SK-N-SH (cell line): ENCODE data around the gene SPATA25. TPM values are rescaled to one million over a fixed set of nuclear protein-coding genes. Genes with fewer than 3 reads are reported as not detected.

Experiments used
- CTCF ChIA-PET: fragments of 300-600, 350-600 bp; formaldehyde crosslinking; extraction: SDS; loops from one replicate; lab custom pipeline; 2021; lab: Yijun Ruan, JAX
- POLR2A ChIA-PET: fragments of 350-600 bp; sonication (Branson Sonifier 250); formaldehyde crosslinking; extraction: SDS; loops from one replicate; lab custom pipeline; 2020; ENCODE audit warnings: antibody characterized with exemption, inconsistent platforms; lab: Yijun Ruan, JAX
- DNase-seq: peaks from one replicate; pipeline ENCODE4 v3.0.0; 2012
- H2AFZ ChIP-seq: fragments of 200-600 bp; sonication (generic); 2 replicates; pipeline ENCODE4 v1.8.1; 2016; ENCODE audit warnings: antibody characterized with exemption, mild to moderate bottlenecking, low read depth
- H3F3A ChIP-seq: fragments of 200-600 bp; sonication (generic); replicated peaks from 2 replicates; pipeline ENCODE3; 2016; ENCODE audit warnings: antibody characterized with exemption, mild to moderate bottlenecking; ENCODE audit not compliant: insufficient read depth
- H3K27ac ChIP-seq, 2 experiments: fragments of 200-500 bp in 1 of 2; fragments of 200-600 bp in 1 of 2; sonication (Bioruptor generic) in 1 of 2; sonication (generic), shearing (Covaris generic) in 1 of 2; 2 replicates each; pipeline versions ENCODE4 v1.5.1 to v1.6.1; 2014 to 2016; ENCODE audit warnings: low read depth in 2 of 2, inconsistent platforms in 1 of 2, low read length in 1 of 2, mild to moderate bottlenecking in 1 of 2, mixed read lengths in 1 of 2
- H3K27me3 ChIP-seq: fragments of 200-600 bp; sonication (generic), shearing (Covaris generic); 2 replicates; pipeline ENCODE4 v1.6.1; 2016; ENCODE audit warnings: mixed run types; ENCODE audit not compliant: insufficient read depth
- H3K36me3 ChIP-seq, 2 experiments: fragments of 200-500 bp in 1 of 2; fragments of 200-600 bp in 1 of 2; sonication (Bioruptor generic) in 1 of 2; sonication (generic) in 1 of 2; replicated peaks in 1 of 2; 2 replicates each; pipeline versions ENCODE3 to v1.5.1; 2014 to 2016; ENCODE audit warnings: low read length in 1 of 2, mild to moderate bottlenecking in 1 of 2; ENCODE audit not compliant: insufficient read depth in 2 of 2, control insufficient read depth in 1 of 2
- H3K4me1 ChIP-seq, 2 experiments: fragments of 200-500 bp in 1 of 2; fragments of 200-600 bp in 1 of 2; sonication (Bioruptor generic) in 1 of 2; sonication (generic), shearing (Covaris generic) in 1 of 2; 2 replicates each; pipeline versions ENCODE4 v1.5.1 to v1.6.1; 2014 to 2016; ENCODE audit warnings: low read depth in 1 of 2, low read length in 1 of 2, mixed run types in 1 of 2; ENCODE audit not compliant: insufficient read depth in 2 of 2, control insufficient read depth in 1 of 2
- H3K4me2 ChIP-seq: fragments of 200-600 bp; sonication (generic), shearing (Covaris generic); 2 replicates; pipeline ENCODE4 v1.6.1; 2017; ENCODE audit warnings: mixed run types
- H3K4me3 ChIP-seq, 2 experiments: fragments of 200-500 bp in 1 of 2; fragments of 200-600 bp in 1 of 2; sonication (Bioruptor generic) in 1 of 2; sonication (generic), shearing (Covaris generic) in 1 of 2; 2 replicates each; pipeline versions ENCODE4 v1.5.1 to v1.8.1; 2014 to 2016; ENCODE audit warnings: low read depth in 2 of 2, inconsistent platforms in 1 of 2, low read length in 1 of 2, mild to moderate bottlenecking in 1 of 2, mixed read lengths in 1 of 2, moderate library complexity in 1 of 2
- H3K79me2 ChIP-seq: fragments of 200-600 bp; sonication (generic); 2 replicates; pipeline ENCODE4 v1.8.1; 2017; ENCODE audit warnings: mild to moderate bottlenecking; ENCODE audit not compliant: insufficient read depth
- H3K9ac ChIP-seq: fragments of 200-600 bp; sonication (generic); 2 replicates; pipeline ENCODE4 v1.6.1; 2017; ENCODE audit warnings: mixed run types
- H3K9me2 ChIP-seq: fragments of 200-600 bp; sonication (generic); 2 replicates; pipeline ENCODE4 v1.6.1; 2017; ENCODE audit warnings: mixed run types
- H3K9me3 ChIP-seq: fragments of 200-600 bp; sonication (generic); 2 replicates; pipeline ENCODE4 v1.6.1; 2017; ENCODE audit warnings: mixed run types, mild to moderate bottlenecking, moderate library complexity
- H4K20me1 ChIP-seq: fragments of 200-600 bp; sonication (generic); 2 replicates; pipeline ENCODE4 v1.6.1; 2017; ENCODE audit warnings: mild to moderate bottlenecking, mixed run types; ENCODE audit not compliant: insufficient read depth
- CTCF ChIP-seq: fragments of 200-600 bp; sonication (generic); IDR thresholded peaks from 2 replicates; pipeline ENCODE4 v1.6.1; 2017; ENCODE audit warnings: antibody characterized with exemption, mild to moderate bottlenecking, moderate library complexity
- FOXJ3 ChIP-seq: sonication (generic); formaldehyde crosslinking; IDR thresholded peaks from 2 replicates; pipeline ENCODE4 v1.5.1; 2020; ENCODE audit warnings: mild to moderate bottlenecking, missing genetic modification reagents
- MEF2A ChIP-seq: IDR thresholded peaks from 2 replicates; pipeline ENCODE4 v1.4.0; 2012; ENCODE audit warnings: low read depth, borderline replicate concordance
- RAD21 ChIP-seq: IDR thresholded peaks from 2 replicates; pipeline ENCODE4 v1.6.1; 2012; ENCODE audit warnings: mild to moderate bottlenecking, low read length
- RCOR1 ChIP-seq: fragments of 150-350 bp; IDR thresholded peaks from 2 replicates; pipeline ENCODE4 v1.6.1; 2017; ENCODE audit warnings: antibody characterized with exemption, low read length
- REST ChIP-seq: IDR thresholded peaks from 2 replicates; pipeline ENCODE4 v1.6.1; 2012; ENCODE audit warnings: mild to moderate bottlenecking, low read depth, low read length, moderate library complexity
- RFX5 ChIP-seq: IDR thresholded peaks from 2 replicates; pipeline ENCODE4 v1.6.1; 2012; ENCODE audit warnings: mild to moderate bottlenecking, improper control_type of control experiment, low read length
- SIN3A ChIP-seq: IDR thresholded peaks from 2 replicates; pipeline ENCODE4 v1.6.1; 2012; ENCODE audit warnings: low read depth, mild to moderate bottlenecking, low read length, moderate library complexity, borderline replicate concordance
- TCF12 ChIP-seq: IDR thresholded peaks from 2 replicates; pipeline ENCODE4 v1.4.0; 2012
- USF1 ChIP-seq: IDR thresholded peaks from 2 replicates; pipeline ENCODE4 v1.4.0; 2012; ENCODE audit warnings: low read depth, borderline replicate concordance
- YY1 ChIP-seq: IDR thresholded peaks from 2 replicates; pipeline ENCODE4 v1.4.0; 2012; ENCODE audit warnings: low read depth, mild to moderate bottlenecking
- WGBS: methylation state at CpG from one replicate; pipeline ENCODE4 v1.1.6; 2017; ENCODE audit warnings: low lambda C conversion rate; 5-methylcytosine and 5-hydroxymethylcytosine counted together
- polyA plus RNA-seq, 3 experiments: library from polyadenylated mRNA; depleted of rRNA; stranded (reverse); fragments of >200 nt; gene quantifications; 2 replicates each; pipeline ENCODE4 v1.2.3, GENCODE V29; 2012

Gene SPATA25
- polyA plus RNA-seq, 1 of the 3 experiments (the other 2 are of a cell fraction) = 1.3 TPM

GRCh38 chr20:45883100-45883469, 4.3 kb downstream of the SPATA25 start:
- H4K20me1 ChIP-seq = no peaks in the 10 kb centered on the region
- ChIA-PET POLR2A (interaction anchor here (1.9 kb wide), 1 partner anchor 29 kb away, joined by 5 read pairs; the partner anchor contains the start of gene PLTP), CTCF (interaction anchor here (0.7 to 1.2 kb wide), 5 partner anchors 8 to 112 kb away, joined by 3 to 4 read pairs (median 3); partner anchors contain the start of genes CTSA and NEURL2)
- H2AFZ ChIP-seq = no peak overlapping the region
- H3K27ac ChIP-seq = no peak overlapping the region
- H3K36me3 ChIP-seq = peaks cover 3 to 15% of the 10 kb centered on the region in 2 experiments
- DNase-seq = no peak
- peaks cover 19% of the 10 kb centered on the region for H3K79me2 ChIP-seq
- H3K4me1 ChIP-seq = peaks cover 3 to 10% of the 10 kb centered on the region in 2 experiments; a peak in 2 of 4 replicates
- H3K4me2 ChIP-seq = no peak overlapping the region
- H3F3A ChIP-seq = peaks cover 11% of the 10 kb centered on the region
- H3K27me3 ChIP-seq = no peaks in the 10 kb centered on the region
- no peak for TF ChIP-seq RFX5
- no peak for TF ChIP-seq RAD21
- H3K4me3 ChIP-seq = no peak overlapping the region
- 58% methylated on average over 2 of the region's 9 CpGs for WGBS
- H3K9ac ChIP-seq = no peak overlapping the region
- H3K9me2 ChIP-seq = no peaks in the 10 kb centered on the region
- H3K9me3 ChIP-seq = no peaks in the 10 kb centered on the region

GRCh38 chr20:45882469-45883099, 4.8 kb downstream of the SPATA25 start:
- POLR2A ChIA-PET = interaction anchor here (1.9 to 2.5 kb wide), 2 partner anchors 8 to 29 kb away, joined by 5 to 26 read pairs; partner anchors contain the start of genes CTSA, NEURL2 and PLTP
- 89% methylated on average over 4 of the region's 4 CpGs for WGBS
- H3K4me1 ChIP-seq = peaks cover 3 to 10% of the 10 kb centered on the region in 2 experiments; a peak in 2 of 4 replicates

More at GRCh38 chr20:45882469-45883099, 4.8 kb downstream of the SPATA25 start:
- CTCF ChIA-PET = interaction anchor here (0.7 to 3.2 kb wide), 5 partner anchors 8 to 112 kb away, joined by 3 to 24 read pairs (median 4); partner anchors contain the start of genes CTSA and NEURL2
- H3K9ac ChIP-seq = no peak overlapping the region
- H3K79me2 ChIP-seq = peaks cover 19% of the 10 kb centered on the region
- no peak overlapping the region for H3K4me2 ChIP-seq
- no peak overlapping the region for H3K4me3 ChIP-seq
- H2AFZ ChIP-seq = no peak overlapping the region
- no peaks in the 10 kb centered on the region for H4K20me1 ChIP-seq
- no peak for TF ChIP-seq RCOR1
- TF ChIP-seq REST = no peak
- TF ChIP-seq FOXJ3 = no peak
- TF ChIP-seq MEF2A = no peak
- no peak for TF ChIP-seq SIN3A
- no peak for TF ChIP-seq YY1
- no peak for TF ChIP-seq USF1
- no peak for TF ChIP-seq CTCF
- TF ChIP-seq TCF12 = no peak
- H3K9me3 ChIP-seq = no peaks in the 10 kb centered on the region
- H3K27me3 ChIP-seq = no peaks in the 10 kb centered on the region
- no peaks in the 10 kb centered on the region for H3K9me2 ChIP-seq
- no peak overlapping the region for H3K27ac ChIP-seq
- DNase-seq = no peak
- H3K36me3 ChIP-seq = peaks cover 3 to 16% of the 10 kb centered on the region in 2 experiments
- peaks cover 11% of the 10 kb centered on the region for H3F3A ChIP-seq
